Measurements from ENCODE around the gene RAPGEF4. TPM values are rescaled to one million over a fixed set of nuclear protein-coding genes. Genes with fewer than 3 reads are reported as not detected.
"Not testable (repeated sequence)": the region's sequence is repeated elsewhere in the genome, so short reads cannot be mapped to it uniquely, and the experiment has no call there.

RAPGEF4 gene
- total RNA-seq, 8 experiments from 2014 or later: 0.51 to 19.3 (median 7.4) TPM

GRCh38 chr2:172788871-172789270, 53.2 kb downstream of the RAPGEF4 start:
- H3K27ac ChIP-seq: no peak overlapping the region
- in situ Hi-C loops (cut with MboI; ENCODE audit: low pct_unique_long_range_greater_than_20kb in 2 of 9, low sequenced_read_pairs in 9 of 9, unreplicated experiment in 9 of 9): no loop called here
- ATAC-seq (replicated peaks in 6 of 8): no peak
- peaks cover 0 to 16% of the 10 kb centered on the region in 2 donors for H3K4me1 ChIP-seq (replicated peaks in 1 of 2)
- no peak overlapping the region for H3K4me3 ChIP-seq

- in situ Hi-C loops (cut with MboI; ENCODE audit: low pct_unique_long_range_greater_than_20kb in 2 of 9, low sequenced_read_pairs in 9 of 9, unreplicated experiment in 9 of 9): no loop called here
- H3K27ac ChIP-seq: no peak overlapping the region
- no peak for ATAC-seq (replicated peaks in 6 of 8)
- peaks cover 0 to 14% of the 10 kb centered on the region in 2 donors for H3K4me1 ChIP-seq (replicated peaks in 1 of 2)
- H3K4me3 ChIP-seq: no peak overlapping the region
- WGBS, 10 experiments: 8 to 70% (median 61%) methylated on average over 1 to 4 of the region's 4 CpGs
These were observed 54.8 kb downstream of the RAPGEF4 start for GRCh38 chr2:172790404-172790803.

- Histone ChIP-seq H3K4me1 (replicated peaks in 1 of 2) (peaks cover 0 to 14% of the 10 kb centered on the region in 2 donors), H3K27ac (no peak overlapping the region), H3K4me3 (no peak overlapping the region)
- in situ Hi-C loops (cut with MboI; ENCODE audit: low pct_unique_long_range_greater_than_20kb in 2 of 9, low sequenced_read_pairs in 9 of 9, unreplicated experiment in 9 of 9): no loop called here
- ATAC-seq (replicated peaks in 6 of 8): no peak
- 69 to 100% (median 93%) methylated on average over 1 to 4 of the region's 4 CpGs; no CpG with 5 or more reads in 3 of the 10 experiments for WGBS, 10 experiments
These were observed 56.3 kb downstream of the RAPGEF4 start for GRCh38 chr2:172791953-172792352.

- in situ Hi-C loops (cut with MboI; ENCODE audit: low pct_unique_long_range_greater_than_20kb in 2 of 9, low sequenced_read_pairs in 9 of 9, unreplicated experiment in 9 of 9): no loop called here
- no peak for ATAC-seq (replicated peaks in 6 of 8)
These were observed 57.1 kb downstream of the RAPGEF4 start for GRCh38 chr2:172792711-172793110.

GRCh38 chr2:172803308-172803707, 67.7 kb downstream of the RAPGEF4 start:
- in situ Hi-C loops (cut with MboI; ENCODE audit: low pct_unique_long_range_greater_than_20kb in 2 of 9, low sequenced_read_pairs in 9 of 9, unreplicated experiment in 9 of 9): loop anchor here in 6 of 9 experiments (10.0 to 25.0 kb wide), 6 partner anchors 121 to 1559 kb away; no protein-coding TSS in a partner anchor
- ATAC-seq (replicated peaks in 6 of 8): not testable (repeated sequence)

More at GRCh38 chr2:172792711-172793110, 57.1 kb downstream of the RAPGEF4 start:
- H3K4me3 ChIP-seq: no peak overlapping the region
- peaks cover 0 to 14% of the 10 kb centered on the region in 2 donors for H3K4me1 ChIP-seq (replicated peaks in 1 of 2)
- H3K27ac ChIP-seq: no peak overlapping the region

GRCh38 chr2:172804423-172804822, 68.8 kb downstream of the RAPGEF4 start:
- WGBS, 10 experiments: 13 to 100% (median 79%) methylated on average over 1 to 3 of the region's 4 CpGs; no CpG with 5 or more reads in 2 of the 10 experiments
- peaks cover 10 to 19% of the 10 kb centered on the region in 2 donors for H3K4me1 ChIP-seq (replicated peaks in 1 of 2)
- H3K27ac ChIP-seq: no peak overlapping the region
- no peak for ATAC-seq (replicated peaks in 6 of 8)
- in situ Hi-C loops (cut with MboI; ENCODE audit: low pct_unique_long_range_greater_than_20kb in 2 of 9, low sequenced_read_pairs in 9 of 9, unreplicated experiment in 9 of 9): loop anchor here in 6 of 9 experiments (10.0 to 25.0 kb wide), 6 partner anchors 120 to 1558 kb away; no protein-coding TSS in a partner anchor
- H3K4me3 ChIP-seq: no peak overlapping the region

More at GRCh38 chr2:172803308-172803707, 67.7 kb downstream of the RAPGEF4 start:
- H3K4me3 ChIP-seq, H3K27ac ChIP-seq: not testable (repeated sequence)
- peaks cover 10 to 18% of the 10 kb centered on the region in 2 donors for H3K4me1 ChIP-seq (replicated peaks in 1 of 2)
- no CpG with 5 or more reads among the region's 1 CpG for WGBS, 10 experiments

GRCh38 chr2:172806493-172806892, 70.8 kb downstream of the RAPGEF4 start:
- Histone ChIP-seq H3K4me1 (replicated peaks in 1 of 2) (peaks cover 10 to 21% of the 10 kb centered on the region in 2 donors), H3K4me3 (no peak overlapping the region), H3K27ac (no peak overlapping the region)
- 0 to 17% (median 0%) methylated on average over 1 to 2 of the region's 2 CpGs; no CpG with 5 or more reads in 1 of the 10 experiments for WGBS, 10 experiments
- in situ Hi-C loops (cut with MboI; ENCODE audit: low pct_unique_long_range_greater_than_20kb in 2 of 9, low sequenced_read_pairs in 9 of 9, unreplicated experiment in 9 of 9): loop anchor here in 6 of 9 experiments (10.0 to 25.0 kb wide), 6 partner anchors 118 to 1556 kb away; no protein-coding TSS in a partner anchor
- peak in 6 of 8 experiments; percentile 37 to 57 (median 48) for ATAC-seq (replicated peaks in 6 of 8)

GRCh38 chr2:172806996-172807395, 71.4 kb downstream of the RAPGEF4 start:
- Histone ChIP-seq H3K27ac (no peak overlapping the region), H3K4me1 (replicated peaks in 1 of 2) (peaks cover 10 to 26% of the 10 kb centered on the region in 2 donors), H3K4me3 (no peak overlapping the region)
- ATAC-seq (replicated peaks in 6 of 8): no peak
- in situ Hi-C loops (cut with MboI; ENCODE audit: low pct_unique_long_range_greater_than_20kb in 2 of 9, low sequenced_read_pairs in 9 of 9, unreplicated experiment in 9 of 9): loop anchor here in 6 of 9 experiments (10.0 to 25.0 kb wide), 6 partner anchors 118 to 1555 kb away; no protein-coding TSS in a partner anchor
- WGBS, 10 experiments: 20 to 79% (median 72%) methylated on average over 1 to 6 of the region's 6 CpGs

GRCh38 chr2:172808156-172808555, 72.5 kb downstream of the RAPGEF4 start:
- WGBS, 10 experiments: 7 to 73% (median 39%) methylated on average over 2 to 4 of the region's 4 CpGs; no CpG with 5 or more reads in 1 of the 10 experiments
- Histone ChIP-seq H3K4me3 (no peak overlapping the region), H3K4me1 (replicated peaks in 1 of 2) (peaks cover 10 to 37% of the 10 kb centered on the region in 2 donors), H3K27ac (no peak overlapping the region)
- in situ Hi-C loops (cut with MboI; ENCODE audit: low pct_unique_long_range_greater_than_20kb in 2 of 9, low sequenced_read_pairs in 9 of 9, unreplicated experiment in 9 of 9): loop anchor here in 6 of 9 experiments (10.0 to 25.0 kb wide), 6 partner anchors 117 to 1554 kb away; no protein-coding TSS in a partner anchor
- ATAC-seq (replicated peaks in 6 of 8): peak in 1 of 8 experiments; percentile 8

- in situ Hi-C loops (cut with MboI; ENCODE audit: low pct_unique_long_range_greater_than_20kb in 2 of 9, low sequenced_read_pairs in 9 of 9, unreplicated experiment in 9 of 9): loop anchor here in 8 of 9 experiments (5.0 to 25.0 kb wide), 7 partner anchors 114 to 1551 kb away; no protein-coding TSS in a partner anchor
- Histone ChIP-seq H3K27ac (no peak overlapping the region), H3K4me1 (replicated peaks in 1 of 2) (peaks cover 10 to 58% of the 10 kb centered on the region in 2 donors), H3K4me3 (no peak overlapping the region)
- ATAC-seq (replicated peaks in 6 of 8): peak in 1 of 8 experiments; percentile 13
- 0 to 71% (median 33%) methylated on average over 1 to 2 of the region's 2 CpGs; no CpG with 5 or more reads in 5 of the 10 experiments for WGBS, 10 experiments
These were observed 75.4 kb downstream of the RAPGEF4 start for GRCh38 chr2:172811027-172811426.

- WGBS, 10 experiments: 57 to 92% (median 74%) methylated on average over 2 to 7 of the region's 7 CpGs
- in situ Hi-C loops (cut with MboI; ENCODE audit: low pct_unique_long_range_greater_than_20kb in 2 of 9, low sequenced_read_pairs in 9 of 9, unreplicated experiment in 9 of 9): loop anchor here in 8 of 9 experiments (5.0 to 25.0 kb wide), 7 partner anchors 113 to 1550 kb away; no protein-coding TSS in a partner anchor
- no peak overlapping the region for H3K4me3 ChIP-seq
- peaks cover 2 to 51% of the 10 kb centered on the region in 2 donors for H3K4me1 ChIP-seq (replicated peaks in 1 of 2)
- peak in 5 of 8 experiments; percentile 57 to 93 (median 82) for ATAC-seq (replicated peaks in 6 of 8)
- H3K27ac ChIP-seq: no peak overlapping the region
These were observed 76.6 kb downstream of the RAPGEF4 start for GRCh38 chr2:172812158-172812744.

GRCh38 chr2:172813314-172813888, 77.8 kb downstream of the RAPGEF4 start:
- in situ Hi-C loops (cut with MboI; ENCODE audit: low pct_unique_long_range_greater_than_20kb in 2 of 9, low sequenced_read_pairs in 9 of 9, unreplicated experiment in 9 of 9): loop anchor here in 8 of 9 experiments (5.0 to 25.0 kb wide), 7 partner anchors 111 to 1549 kb away; no protein-coding TSS in a partner anchor
- Histone ChIP-seq H3K4me1 (replicated peaks in 1 of 2) (peaks cover 0 to 39% of the 10 kb centered on the region in 2 donors), H3K4me3 (no peak overlapping the region), H3K27ac (no peak overlapping the region)
- ATAC-seq (replicated peaks in 6 of 8): peak in 4 of 8 experiments; percentile 47 to 77 (median 62)
- 40 to 100% (median 75%) methylated on average over 1 to 4 of the region's 4 CpGs for WGBS, 10 experiments

- peaks cover 0 to 28% of the 10 kb centered on the region in 2 donors for H3K4me1 ChIP-seq (replicated peaks in 1 of 2)
- ATAC-seq (replicated peaks in 6 of 8): no peak
- no peak overlapping the region for H3K27ac ChIP-seq
- no peak overlapping the region for H3K4me3 ChIP-seq
- WGBS, 10 experiments: 0 to 100% (median 80%) methylated on average over 1 of the region's 1 CpG; no CpG with 5 or more reads in 3 of the 10 experiments
- in situ Hi-C loops (cut with MboI; ENCODE audit: low pct_unique_long_range_greater_than_20kb in 2 of 9, low sequenced_read_pairs in 9 of 9, unreplicated experiment in 9 of 9): loop anchor here in 7 of 9 experiments (10.0 to 25.0 kb wide), 6 partner anchors 107 to 1545 kb away; no protein-coding TSS in a partner anchor
These were observed 81.8 kb downstream of the RAPGEF4 start for GRCh38 chr2:172817411-172817810.

All from motor neuron (in vitro differentiated cells).